Adrenal gland (tissue), 5 donors: Measurements from ENCODE around the gene GABRR3.

Source experiments
- CTCF ChIP-seq, 6 experiments: fragments of 450-650 bp in 4 of 6; fragments of 200-600 bp in 2 of 6; sonication (generic) in 1 of 6; IDR thresholded peaks; 1 replicate in 5 of 6; 2 replicates in 1 of 6; pipeline versions ENCODE4 v1.5.1 to v1.8.0; 2016 to 2021; ENCODE audit warnings: antibody characterized with exemption in 6 of 6, mild to moderate bottlenecking in 2 of 6, moderate library complexity in 1 of 6
- POLR2A ChIP-seq, 2 donors: fragments of 450-650 bp; IDR thresholded peaks; one replicate each; pipeline ENCODE4 v1.6.1; 2017; ENCODE audit warnings: antibody characterized with exemption in 2 of 2, mild to moderate bottlenecking in 2 of 2, moderate library complexity in 1 of 2
- donor health status: DM: no; HTN: no; CAD: no.

- TF ChIP-seq CTCF (IDR thresholded peaks at IDR 0.05) (no peak), POLR2A (IDR thresholded peaks at IDR 0.05) (no peak)
Measured at GRCh38 chr3:97957617-97958311, 77.4 kb downstream of the GABRR3 start.
